K562 (cell line): ENCODE results near the gene DPH1. TPM values are rescaled to one million over a fixed set of nuclear protein-coding genes. Genes with fewer than 3 reads are reported as not detected.

Experiments
- ATAC-seq: fragments of 200-7000 bp; cut with Tn5 transposase; 3 replicates; pipeline ENCODE4 v1.9.1; 2020; ENCODE audit warnings: moderate library complexity
- BruUV-seq: library from RNA; stranded (reverse); fragments of 400-500 nt; replicated peaks from 2 replicates; lab custom pipeline; 2021; lab: Mats Ljungman, UMichigan
- CTCF ChIA-PET: fragments of 300-600 bp; formaldehyde crosslinking; extraction: SDS; loops from one replicate; lab custom pipeline; 2021; ENCODE audit warnings: low intra/inter-chr PET ratio; lab: Yijun Ruan, JAX
- POLR2A ChIA-PET: fragments of 300-600, 350-650 bp; sonication (Branson Sonifier 250); formaldehyde crosslinking; extraction: SDS; loops from one replicate; lab custom pipeline; 2021; ENCODE audit warnings: antibody characterized with exemption, inconsistent platforms; lab: Yijun Ruan, JAX
- DNase-seq, 4 experiments: peaks; one replicate each; pipeline versions ENCODE4 v3.0.0 to v3.0.0-alpha.2; 2011 to 2018; ENCODE audit warnings: low spot score in 3 of 4, mixed read lengths in 3 of 4; ENCODE audit errors: extremely low read depth in 1 of 4
- FAIRE-seq: peaks from 2 replicates; lab custom pipeline; 2011; peaks lifted over from hg19 to GRCh38; lab: Jason Lieb, UNC
- H2AFZ ChIP-seq: 2 replicates; pipeline ENCODE4 v1.6.0; 2011; ENCODE audit warnings: low read depth, low read length, control low read depth, inconsistent platforms
- H3K27ac ChIP-seq: fragments of 200-600 bp; 3 replicates; pipeline ENCODE4 v1.8.0; 2011; ENCODE audit warnings: low read depth, mild to moderate bottlenecking, control low read depth, inconsistent platforms, low read length, moderate library complexity, mixed read lengths; ENCODE audit errors: extremely low read depth
- H3K27me3 ChIP-seq, 2 experiments: fragments of 300-600 bp in 1 of 2; 2 replicates in 1 of 2; 3 replicates in 1 of 2; pipeline versions ENCODE4 v1.6.0 to v1.8.0; 2011; ENCODE audit warnings: inconsistent platforms in 2 of 2, low read length in 2 of 2, mild to moderate bottlenecking in 1 of 2, mixed read lengths in 1 of 2, moderate library complexity in 1 of 2; ENCODE audit not compliant: control insufficient read depth in 2 of 2, insufficient read depth in 2 of 2
- H3K36me3 ChIP-seq: fragments of 300-600 bp; 3 replicates; pipeline ENCODE4 v1.8.0; 2011; ENCODE audit warnings: mild to moderate bottlenecking, low read length, inconsistent platforms; ENCODE audit not compliant: control insufficient read depth, insufficient read depth
- H3K4me1 ChIP-seq, 2 experiments: fragments of 200-600 bp in 1 of 2; replicated peaks in 1 of 2; 2 replicates in 1 of 2; 3 replicates in 1 of 2; pipeline versions ENCODE4 v1.5.1 to v1.8.0; 2011; ENCODE audit warnings: inconsistent platforms in 2 of 2, low read length in 2 of 2, mild to moderate bottlenecking in 1 of 2, mixed read lengths in 1 of 2, moderate library complexity in 1 of 2; ENCODE audit not compliant: control insufficient read depth in 2 of 2, insufficient read depth in 2 of 2
- H3K4me2 ChIP-seq: 2 replicates; pipeline ENCODE4 v1.6.1; 2011; ENCODE audit warnings: low read length, control low read depth, inconsistent platforms, mixed read lengths; ENCODE audit not compliant: insufficient read depth
- H3K4me3 ChIP-seq: fragments of 200-600 bp; sonication (generic), shearing (Covaris generic); 2 replicates; pipeline ENCODE4 v1.5.1; 2016; ENCODE audit warnings: control low read depth, inconsistent platforms
- H3K79me2 ChIP-seq: fragments of 200-600 bp; 3 replicates; pipeline ENCODE4 v1.8.0; 2011; ENCODE audit warnings: low read length, inconsistent platforms; ENCODE audit not compliant: control insufficient read depth, insufficient read depth
- H3K9ac ChIP-seq, 2 experiments: 2 replicates each; pipeline versions ENCODE4 v1.6.0 to v1.6.1; 2011; ENCODE audit warnings: low read depth in 2 of 2, low read length in 2 of 2, control low read depth in 1 of 2, inconsistent platforms in 1 of 2, mild to moderate bottlenecking in 1 of 2, mixed read lengths in 1 of 2; ENCODE audit not compliant: insufficient read depth in 1 of 2
- H3K9me1 ChIP-seq: one replicate; pipeline ENCODE4 v1.6.0; 2011; ENCODE audit warnings: inconsistent platforms, mild to moderate bottlenecking, low read length, moderate library complexity; ENCODE audit not compliant: control insufficient read depth, insufficient read depth
- H3K9me3 ChIP-seq: replicated peaks from 2 replicates; pipeline ENCODE4 v1.5.1; 2011; ENCODE audit warnings: low read depth, low read length, inconsistent platforms; ENCODE audit not compliant: control insufficient read depth, insufficient read depth
- H4K20me1 ChIP-seq: replicated peaks from 2 replicates; pipeline ENCODE4 v1.6.1; 2011; ENCODE audit warnings: low read length, inconsistent platforms, mixed read lengths; ENCODE audit not compliant: control insufficient read depth, insufficient read depth
- CBFA2T2 ChIP-seq: fragments of 450-650 bp; conservative IDR thresholded peaks from 2 replicates; pipeline ENCODE4 v1.6.1; 2017; ENCODE audit warnings: mild to moderate bottlenecking
- DNMT1 ChIP-seq: fragments of 450-650 bp; IDR thresholded peaks from 2 replicates; pipeline ENCODE4 v1.6.1; 2016; ENCODE audit warnings: antibody characterized with exemption, mild to moderate bottlenecking
- FIP1L1 ChIP-seq: fragments of 200-400 bp; formaldehyde crosslinking; IDR thresholded peaks from 2 replicates; pipeline ENCODE4 v1.6.1; 2018; ENCODE audit warnings: mild to moderate bottlenecking, low read depth, low read length; ENCODE audit not compliant: poor library complexity, severe bottlenecking
- FOSL1 ChIP-seq: fragments of 200-800 bp; sonication (Bioruptor generic); conservative IDR thresholded peaks from 2 replicates; pipeline ENCODE4 v1.6.1; 2016; ENCODE audit warnings: missing genetic modification characterization, missing compliant biosample characterization
- HNRNPH1 ChIP-seq: fragments of 200-400 bp; formaldehyde crosslinking; optimal IDR thresholded peaks from 2 replicates; pipeline ENCODE3; 2017; ENCODE audit warnings: low read depth, mild to moderate bottlenecking, low read length, moderate library complexity
- HNRNPUL1 ChIP-seq: fragments of 200-400 bp; formaldehyde crosslinking; IDR thresholded peaks from 2 replicates; pipeline ENCODE4 v1.6.1; 2017; ENCODE audit warnings: low read length
- MTA2 ChIP-seq: fragments of 450-650 bp; IDR thresholded peaks from 2 replicates; pipeline ENCODE4 v1.6.1; 2016; ENCODE audit warnings: low read depth
- PHF20 ChIP-seq: fragments of 450-650 bp; IDR thresholded peaks from 2 replicates; pipeline ENCODE4 v1.6.1; 2018; ENCODE audit not compliant: partially characterized antibody
- PTTG1 ChIP-seq: fragments of 450-650 bp; IDR thresholded peaks from 2 replicates; pipeline ENCODE4 v1.6.1; 2016; ENCODE audit warnings: low read depth, mild to moderate bottlenecking, missing genetic modification characterization, missing compliant biosample characterization
- ZNF175 ChIP-seq: fragments of 200-800 bp; sonication (Bioruptor generic); IDR thresholded peaks from 2 replicates; pipeline ENCODE4 v1.6.1; 2016; ENCODE audit warnings: low read depth, mild to moderate bottlenecking, missing genetic modification characterization, missing compliant biosample characterization
- ZNF24 ChIP-seq: fragments of 450-650 bp; IDR thresholded peaks from 2 replicates; pipeline ENCODE4 v1.6.1; 2016
- ZNF766 ChIP-seq: fragments of 200-800 bp; sonication (Bioruptor generic); conservative IDR thresholded peaks from 2 replicates; pipeline ENCODE4 v1.6.1; 2016; ENCODE audit warnings: missing genetic modification characterization, missing compliant biosample characterization
- WGBS: fragments of 100-300 bp; shearing (Covaris generic); methylation state at CpG from one replicate; pipeline ENCODE4 v1.1.6; 2016; ENCODE audit warnings: low coverage, mixed read lengths; ENCODE audit not compliant: insufficient coverage; ENCODE audit errors: missing lambda C conversion rate; 5-methylcytosine and 5-hydroxymethylcytosine counted together
- in situ Hi-C: fragments of 300-500 bp; cut with MboI; formaldehyde crosslinking; loops from 4 replicates; pipeline ENCODE4 v1.15.0; 2018; ENCODE audit warnings: inconsistent platforms, mixed read lengths
- intact Hi-C: fragments of 100-400 bp; cut with micrococcal nuclease; formaldehyde crosslinking; loops from 2 replicates; pipeline ENCODE4 v1.14.2; 2022
- polyA plus RNA-seq, 8 experiments: library from polyadenylated mRNA; depleted of rRNA in 4 of 8; stranded (reverse) in 5 of 8; unstranded in 3 of 8; fragments of >200 nt; fragmentation: Nextera tagmentation in 2 of 8; fragmentation: Illumina TruSeq in 1 of 8; extraction: Ambion mirVana in 2 of 8; extraction: Trizol in 1 of 8; gene quantifications; 2 replicates each; pipeline versions ENCODE4 v1.2.1 to v1.2.3, GENCODE V29; 2011 to 2014; ENCODE audit warnings: inconsistent platforms in 1 of 8, missing spikeins in 1 of 8
- total RNA-seq, 7 experiments: library from RNA; depleted of rRNA in 6 of 7; stranded (reverse); fragments of >200 nt in 6 of 7; fragmentation: Illumina TruSeq in 2 of 7; extraction: Trizol in 2 of 7; gene quantifications; 2 replicates each; pipeline versions ENCODE4 v1.2.1 to v1.2.3, GENCODE V29; 2011 to 2021; ENCODE audit warnings: low replicate concordance in 1 of 7
- TF ChIP-seq, protein P1 (sequence below): fragments of 450-650 bp; conservative IDR thresholded peaks from 2 replicates; pipeline ENCODE4 v1.6.1; 2016; ENCODE audit warnings: missing genetic modification characterization, low read depth, mild to moderate bottlenecking, missing compliant biosample characterization, moderate library complexity
- TF ChIP-seq, protein P2 (sequence below): sonication (generic); formaldehyde crosslinking; IDR thresholded peaks from 2 replicates; pipeline ENCODE4 v1.8.0; 2022; ENCODE audit warnings: mild to moderate bottlenecking, missing genetic modification reagents
- TF ChIP-seq, protein P3 (sequence below): IDR thresholded peaks from 2 replicates; pipeline ENCODE4 v1.6.1; 2014; ENCODE audit warnings: antibody characterized with exemption
- TF ChIP-seq, protein P4 (sequence below): fragments of 250-450 bp; sonication (Bioruptor Pico); IDR thresholded peaks from 2 replicates; pipeline ENCODE4 v1.8.0; 2021; ENCODE audit warnings: moderate library complexity, mild to moderate bottlenecking, inconsistent platforms

The DPH1 gene
- total and polyA plus RNA-seq, 9 of the 15 experiments (the other 6 are each of a cell fraction or from before 2014, with no cell fraction given) = 0.42 to 40.6 (median 20.2) TPM

DNA sequence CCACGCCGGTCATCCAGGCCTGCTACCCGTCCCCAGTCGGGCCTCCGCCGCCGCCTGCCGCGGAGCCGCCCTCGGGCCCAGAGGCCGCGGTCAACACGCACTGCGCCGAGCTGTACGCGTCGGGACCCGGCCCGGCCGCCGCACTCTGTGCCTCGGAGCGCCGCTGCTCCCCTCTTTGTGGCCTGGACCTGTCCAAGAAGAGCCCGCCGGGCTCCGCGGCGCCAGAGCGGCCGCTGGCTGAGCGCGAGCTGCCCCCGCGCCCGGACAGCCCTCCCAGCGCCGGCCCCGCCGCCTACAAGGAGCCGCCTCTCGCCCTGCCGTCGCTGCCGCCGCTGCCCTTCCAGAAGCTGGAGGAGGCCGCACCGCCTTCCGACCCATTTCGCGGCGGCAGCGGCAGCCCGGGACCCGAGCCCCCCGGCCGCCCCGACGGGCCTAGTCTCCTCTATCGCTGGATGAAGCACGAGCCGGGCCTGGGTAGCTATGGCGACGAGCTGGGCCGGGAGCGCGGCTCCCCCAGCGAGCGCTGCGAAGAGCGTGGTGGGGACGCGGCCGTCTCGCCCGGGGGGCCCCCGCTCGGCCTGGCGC is 27.3 kb downstream of the DPH1 start:
- BruUV-seq = no TSS peak
- no peaks in the 10 kb centered on the region for H3K27me3 ChIP-seq
- H3K4me2 ChIP-seq = no peak overlapping the region
- ChIA-PET CTCF (no interaction called here), POLR2A (interaction anchor here (0.6 kb wide), 1 partner anchor 200 kb away, joined by 3 read pairs; no protein-coding TSS in a partner anchor)
- in situ Hi-C loops (no loop called here), intact Hi-C loops (loop anchor here (10.0 kb wide), 1 partner anchor 118 kb away; no protein-coding TSS in a partner anchor)
- no peak for DNase-seq
- H4K20me1 ChIP-seq = no peaks in the 10 kb centered on the region
- no peak for FAIRE-seq
- no peak overlapping the region for H2AFZ ChIP-seq
- no peak overlapping the region for H3K4me3 ChIP-seq
- no peaks in the 10 kb centered on the region for H3K79me2 ChIP-seq
- no peak overlapping the region for H3K27ac ChIP-seq
- H3K9ac ChIP-seq = no peak overlapping the region
- H3K9me1 ChIP-seq = no peaks in the 10 kb centered on the region
- peaks cover 0 to 46% of the 10 kb centered on the region in 2 experiments; a peak in 2 of 5 replicates for H3K4me1 ChIP-seq
- H3K9me3 ChIP-seq = no peaks in the 10 kb centered on the region
- ATAC-seq = no peak
- WGBS = no CpG with 5 or more reads among the region's 81 CpGs
- H3K36me3 ChIP-seq = no peaks in the 10 kb centered on the region
- TF ChIP-seq, protein P1, sequence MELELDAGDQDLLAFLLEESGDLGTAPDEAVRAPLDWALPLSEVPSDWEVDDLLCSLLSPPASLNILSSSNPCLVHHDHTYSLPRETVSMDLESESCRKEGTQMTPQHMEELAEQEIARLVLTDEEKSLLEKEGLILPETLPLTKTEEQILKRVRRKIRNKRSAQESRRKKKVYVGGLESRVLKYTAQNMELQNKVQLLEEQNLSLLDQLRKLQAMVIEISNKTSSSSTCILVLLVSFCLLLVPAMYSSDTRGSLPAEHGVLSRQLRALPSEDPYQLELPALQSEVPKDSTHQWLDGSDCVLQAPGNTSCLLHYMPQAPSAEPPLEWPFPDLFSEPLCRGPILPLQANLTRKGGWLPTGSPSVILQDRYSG (tag) = no peak
- TF ChIP-seq PHF20 (no peak), HNRNPUL1 (no peak), FOSL1 (no peak), ZNF766 (no peak), HNRNPH1 (no peak), ZNF175 (CRISPR knock-in tag) (no peak), DNMT1 (no peak), CBFA2T2 (no peak), ZNF24 (no peak), MTA2 (no peak), PTTG1 (no peak), FIP1L1 (no peak)
- TF ChIP-seq, protein P2, sequence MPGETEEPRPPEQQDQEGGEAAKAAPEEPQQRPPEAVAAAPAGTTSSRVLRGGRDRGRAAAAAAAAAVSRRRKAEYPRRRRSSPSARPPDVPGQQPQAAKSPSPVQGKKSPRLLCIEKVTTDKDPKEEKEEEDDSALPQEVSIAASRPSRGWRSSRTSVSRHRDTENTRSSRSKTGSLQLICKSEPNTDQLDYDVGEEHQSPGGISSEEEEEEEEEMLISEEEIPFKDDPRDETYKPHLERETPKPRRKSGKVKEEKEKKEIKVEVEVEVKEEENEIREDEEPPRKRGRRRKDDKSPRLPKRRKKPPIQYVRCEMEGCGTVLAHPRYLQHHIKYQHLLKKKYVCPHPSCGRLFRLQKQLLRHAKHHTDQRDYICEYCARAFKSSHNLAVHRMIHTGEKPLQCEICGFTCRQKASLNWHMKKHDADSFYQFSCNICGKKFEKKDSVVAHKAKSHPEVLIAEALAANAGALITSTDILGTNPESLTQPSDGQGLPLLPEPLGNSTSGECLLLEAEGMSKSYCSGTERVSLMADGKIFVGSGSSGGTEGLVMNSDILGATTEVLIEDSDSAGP (CRISPR knock-in tag) = no peak
- TF ChIP-seq, protein P3, sequence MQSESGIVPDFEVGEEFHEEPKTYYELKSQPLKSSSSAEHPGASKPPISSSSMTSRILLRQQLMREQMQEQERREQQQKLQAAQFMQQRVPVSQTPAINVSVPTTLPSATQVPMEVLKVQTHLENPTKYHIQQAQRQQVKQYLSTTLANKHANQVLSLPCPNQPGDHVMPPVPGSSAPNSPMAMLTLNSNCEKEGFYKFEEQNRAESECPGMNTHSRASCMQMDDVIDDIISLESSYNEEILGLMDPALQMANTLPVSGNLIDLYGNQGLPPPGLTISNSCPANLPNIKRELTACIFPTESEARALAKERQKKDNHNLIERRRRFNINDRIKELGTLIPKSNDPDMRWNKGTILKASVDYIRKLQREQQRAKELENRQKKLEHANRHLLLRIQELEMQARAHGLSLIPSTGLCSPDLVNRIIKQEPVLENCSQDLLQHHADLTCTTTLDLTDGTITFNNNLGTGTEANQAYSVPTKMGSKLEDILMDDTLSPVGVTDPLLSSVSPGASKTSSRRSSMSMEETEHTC = no peak
- TF ChIP-seq, protein P4, sequence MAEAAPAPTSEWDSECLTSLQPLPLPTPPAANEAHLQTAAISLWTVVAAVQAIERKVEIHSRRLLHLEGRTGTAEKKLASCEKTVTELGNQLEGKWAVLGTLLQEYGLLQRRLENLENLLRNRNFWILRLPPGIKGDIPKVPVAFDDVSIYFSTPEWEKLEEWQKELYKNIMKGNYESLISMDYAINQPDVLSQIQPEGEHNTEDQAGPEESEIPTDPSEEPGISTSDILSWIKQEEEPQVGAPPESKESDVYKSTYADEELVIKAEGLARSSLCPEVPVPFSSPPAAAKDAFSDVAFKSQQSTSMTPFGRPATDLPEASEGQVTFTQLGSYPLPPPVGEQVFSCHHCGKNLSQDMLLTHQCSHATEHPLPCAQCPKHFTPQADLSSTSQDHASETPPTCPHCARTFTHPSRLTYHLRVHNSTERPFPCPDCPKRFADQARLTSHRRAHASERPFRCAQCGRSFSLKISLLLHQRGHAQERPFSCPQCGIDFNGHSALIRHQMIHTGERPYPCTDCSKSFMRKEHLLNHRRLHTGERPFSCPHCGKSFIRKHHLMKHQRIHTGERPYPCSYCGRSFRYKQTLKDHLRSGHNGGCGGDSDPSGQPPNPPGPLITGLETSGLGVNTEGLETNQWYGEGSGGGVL (CRISPR knock-in tag) = no peak
